GM19452 (cell line): Measurements from ENCODE around the gene SYNGR3.
"Not testable (repeated sequence)": the region's sequence is repeated elsewhere in the genome, so short reads cannot be mapped to it uniquely, and the experiment has no call there.

Experiments
- ATAC-seq: cut with Tn5 transposase; IDR thresholded peaks from one replicate; pipeline ENCODE4 v1.9.1; 2021; ENCODE audit not compliant: unreplicated experiment

Gene SYNGR3

DNA sequence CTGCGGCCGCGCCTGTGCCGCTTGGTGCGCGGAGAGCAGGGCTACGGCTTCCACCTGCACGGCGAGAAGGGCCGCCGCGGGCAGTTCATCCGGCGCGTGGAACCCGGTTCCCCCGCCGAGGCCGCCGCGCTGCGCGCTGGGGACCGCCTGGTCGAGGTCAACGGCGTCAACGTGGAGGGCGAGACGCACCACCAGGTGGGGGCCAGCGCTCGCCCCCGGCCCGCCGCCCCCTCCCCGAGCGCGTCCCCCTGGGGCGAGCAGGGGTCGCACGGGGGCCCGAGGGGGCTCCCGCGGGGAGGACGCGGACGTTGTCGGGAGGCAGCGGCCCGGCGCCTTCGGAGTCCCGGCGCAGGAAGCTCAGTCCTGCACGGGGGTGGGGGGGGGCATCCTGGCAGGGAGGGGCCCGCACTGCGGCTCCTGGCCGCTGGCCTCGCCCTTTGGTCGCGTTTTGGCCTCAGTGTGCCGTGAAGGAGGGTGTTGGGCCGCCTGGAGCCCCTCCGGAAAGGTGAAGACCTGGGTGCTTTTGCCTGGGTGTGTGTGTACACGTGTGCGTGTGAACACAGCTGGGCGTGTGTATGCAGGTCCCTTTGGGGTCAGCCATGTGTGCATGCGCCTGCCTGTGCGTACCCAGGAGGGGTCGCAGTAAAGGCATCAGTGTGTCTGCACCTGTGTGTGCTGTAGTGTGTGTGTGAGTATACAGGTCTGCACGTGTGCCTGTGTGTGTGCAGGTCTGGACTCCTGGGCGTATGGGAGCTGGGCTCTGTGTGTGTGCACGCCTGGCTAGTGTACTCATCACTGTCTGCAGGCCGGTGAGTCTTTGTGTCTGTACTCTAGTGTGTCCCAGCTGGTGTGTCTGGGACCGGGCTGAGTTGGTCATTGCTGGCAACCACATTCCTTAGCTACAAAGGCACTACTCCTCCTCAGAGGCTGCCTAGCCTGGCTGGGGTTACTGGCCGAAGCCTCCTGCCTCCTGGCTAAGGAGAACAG, 37.5 kb downstream of the SYNGR3 start:
- no peak for ATAC-seq

DNA sequence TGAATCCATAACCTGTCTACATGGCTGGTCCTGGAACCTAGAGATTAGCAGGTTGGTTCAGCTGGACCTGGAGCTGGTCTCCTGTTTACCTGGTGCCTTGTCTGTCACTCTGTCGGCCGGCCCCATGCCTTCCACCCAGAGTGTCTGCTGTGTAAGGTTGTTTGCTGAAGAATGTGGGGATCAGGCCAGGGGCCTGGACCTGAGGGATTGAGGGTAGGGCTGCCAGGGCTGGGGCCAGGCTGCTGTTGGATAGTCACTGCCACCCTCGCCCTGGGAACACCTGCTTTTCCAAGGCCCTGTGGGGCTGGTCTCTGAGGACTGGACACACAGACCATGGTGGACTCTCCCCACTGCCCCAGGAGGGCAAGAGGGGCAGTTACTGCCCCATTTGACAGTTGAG, 38.4 kb downstream of the SYNGR3 start:
- ATAC-seq = no peak

- no peak for ATAC-seq
Measured at GRCh38 chr16:2028620-2029220, 39.0 kb downstream of the SYNGR3 start.

DNA sequence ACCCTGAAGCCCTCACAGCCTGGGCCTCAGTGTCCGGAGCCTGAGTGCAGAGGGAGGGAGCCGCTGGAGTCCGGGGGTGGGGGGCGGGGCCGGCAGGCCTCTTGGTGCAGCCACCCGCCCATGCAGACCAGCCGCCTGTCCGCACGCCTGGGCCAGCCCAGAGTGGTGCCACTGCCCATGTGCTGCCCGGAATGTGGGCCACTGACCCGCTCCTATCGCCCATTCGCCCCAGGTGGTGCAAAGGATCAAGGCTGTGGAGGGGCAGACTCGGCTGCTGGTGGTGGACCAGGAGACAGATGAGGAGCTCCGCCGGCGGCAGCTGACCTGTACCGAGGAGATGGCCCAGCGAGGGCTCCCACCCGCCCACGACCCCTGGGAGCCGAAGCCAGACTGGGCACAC, 39.6 kb downstream of the SYNGR3 start:
- ATAC-seq = no peak

DNA sequence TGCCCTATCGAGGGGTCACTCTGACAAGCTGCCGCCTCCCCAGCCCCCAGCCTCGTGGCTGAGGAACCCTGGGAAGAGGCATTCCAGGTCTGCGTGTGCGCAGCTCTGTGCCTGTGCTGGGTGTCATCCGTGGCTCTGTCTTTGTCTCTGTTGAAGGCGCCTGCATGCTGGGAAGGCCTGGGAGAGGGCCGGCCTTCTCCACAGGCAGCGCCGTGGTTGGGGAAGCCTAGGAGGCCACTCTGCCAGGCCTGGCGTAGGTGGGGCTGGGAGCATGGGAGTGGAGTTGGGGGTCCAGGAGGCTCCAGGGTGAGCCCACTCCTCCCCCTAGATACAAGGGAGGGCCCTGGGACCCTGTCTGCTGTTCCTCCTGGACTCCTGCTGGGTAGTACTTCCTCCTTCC, 40.3 kb downstream of the SYNGR3 start:
- no peak for ATAC-seq

GRCh38 chr16:2031081-2031577, 41.4 kb downstream of the SYNGR3 start:
- ATAC-seq = no peak

GRCh38 chr16:2032285-2033056, 42.7 kb downstream of the SYNGR3 start:
- ATAC-seq = no peak

- no peak for ATAC-seq
Measured at GRCh38 chr16:2033057-2033908, 43.5 kb downstream of the SYNGR3 start.

GRCh38 chr16:2033909-2034695, 44.3 kb downstream of the SYNGR3 start:
- not testable (repeated sequence) for ATAC-seq

- ATAC-seq = no peak
Measured at GRCh38 chr16:2034696-2035430, 45.1 kb downstream of the SYNGR3 start.

DNA sequence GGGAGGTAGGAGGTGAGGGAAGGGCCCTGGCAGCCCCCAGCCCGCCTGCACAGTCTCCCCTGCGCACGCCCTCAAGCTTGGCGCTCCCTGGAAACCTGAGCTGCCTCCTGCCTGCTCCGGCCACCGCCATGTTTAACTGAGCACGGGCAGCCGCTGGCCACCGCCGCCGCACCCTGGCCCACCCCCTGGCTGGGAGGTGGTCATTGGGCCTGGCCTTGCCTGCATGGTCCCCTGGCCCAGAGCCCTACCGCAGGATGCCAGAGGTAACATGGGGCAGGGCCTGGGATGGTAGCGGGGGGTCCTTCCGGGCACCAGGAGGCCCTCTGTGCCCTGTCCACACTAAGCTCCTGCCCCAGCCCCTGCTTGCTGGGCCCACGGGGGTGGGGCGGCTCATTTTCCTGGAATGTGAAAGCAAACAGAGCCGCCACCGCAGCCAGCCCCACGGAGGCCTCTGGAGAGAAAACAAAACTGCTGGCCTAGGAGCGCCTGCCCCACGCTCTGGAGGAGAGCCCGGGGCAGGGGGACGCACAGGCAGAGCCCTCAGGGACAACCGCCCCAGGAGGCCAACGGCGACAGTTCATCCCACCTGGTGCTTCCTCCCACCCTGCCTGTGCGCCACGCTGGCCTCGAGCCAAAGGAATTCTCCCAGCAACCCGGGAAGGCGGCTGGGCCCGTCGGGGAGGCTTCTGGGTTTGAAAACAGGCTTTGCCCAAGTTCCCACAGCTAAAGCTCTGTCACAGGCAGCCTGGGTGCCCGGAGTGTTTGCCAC, 45.8 kb downstream of the SYNGR3 start:
- ATAC-seq = no peak

- no peak for ATAC-seq
Measured at GRCh38 chr16:2036200-2036966, 46.6 kb downstream of the SYNGR3 start.

GRCh38 chr16:2037115-2037514, 47.3 kb downstream of the SYNGR3 start:
- no peak for ATAC-seq

- ATAC-seq = no peak
Measured at GRCh38 chr16:2037647-2038381, 48.0 kb downstream of the SYNGR3 start.

GRCh38 chr16:2038382-2039231, 48.8 kb downstream of the SYNGR3 start:
- no peak for ATAC-seq
